Right lobe of liver (tissue), 4 donors: ENCODE data around the gene PNPLA7.

Source experiments
- POLR2A ChIP-seq: fragments of 450-650 bp; IDR thresholded peaks from one replicate; pipeline ENCODE4 v1.6.1; 2017; ENCODE audit warnings: antibody characterized with exemption, mild to moderate bottlenecking
- TF ChIP-seq, protein P1 (sequence below), 4 donors: fragments of 200-600 bp in 3 of 4; fragments of 450-650 bp in 1 of 4; IDR thresholded peaks; one replicate each; pipeline versions ENCODE4 v1.5.1 to v1.8.0; 2016 to 2022; ENCODE audit warnings: antibody characterized with exemption in 4 of 4, mild to moderate bottlenecking in 2 of 4
- donor health status: DM: no; HTN: no; CAD: no.
- donor health status: DM: no; HTN: no; CAD: no.
- donor health status: DM: no; HTN: yes; CAD: no.

DNA sequence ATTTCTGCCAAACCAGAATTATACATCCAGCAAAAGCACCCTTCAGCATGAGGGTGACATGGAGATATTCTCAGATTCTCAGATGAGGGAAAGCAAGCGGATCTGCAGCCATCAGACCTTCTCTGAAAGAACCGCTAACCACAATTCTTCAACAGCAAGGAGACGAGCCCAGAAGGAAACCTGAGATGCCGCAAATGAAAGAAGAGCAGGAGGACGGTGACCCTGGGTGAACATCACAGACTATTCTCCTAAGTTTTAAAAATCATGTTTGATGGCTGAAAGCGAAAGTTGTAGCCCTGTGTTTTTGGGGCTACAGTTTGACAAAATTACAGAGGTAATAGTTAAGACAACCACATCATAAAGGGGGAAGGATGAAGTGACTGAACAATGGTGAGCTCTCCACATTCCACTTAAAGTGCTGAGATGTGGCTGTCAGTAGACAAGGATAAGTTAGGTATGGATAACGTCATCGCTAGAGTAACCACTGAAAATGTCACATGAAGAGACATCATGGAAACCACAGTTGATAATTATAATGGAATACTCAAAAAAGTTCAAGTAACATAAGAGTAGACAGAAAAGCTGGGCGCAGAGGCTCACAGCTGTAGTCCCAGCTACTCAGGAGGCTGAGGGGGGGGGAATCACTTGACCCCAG is 59.5 kb downstream of the PNPLA7 start:
- TF ChIP-seq, protein P1, sequence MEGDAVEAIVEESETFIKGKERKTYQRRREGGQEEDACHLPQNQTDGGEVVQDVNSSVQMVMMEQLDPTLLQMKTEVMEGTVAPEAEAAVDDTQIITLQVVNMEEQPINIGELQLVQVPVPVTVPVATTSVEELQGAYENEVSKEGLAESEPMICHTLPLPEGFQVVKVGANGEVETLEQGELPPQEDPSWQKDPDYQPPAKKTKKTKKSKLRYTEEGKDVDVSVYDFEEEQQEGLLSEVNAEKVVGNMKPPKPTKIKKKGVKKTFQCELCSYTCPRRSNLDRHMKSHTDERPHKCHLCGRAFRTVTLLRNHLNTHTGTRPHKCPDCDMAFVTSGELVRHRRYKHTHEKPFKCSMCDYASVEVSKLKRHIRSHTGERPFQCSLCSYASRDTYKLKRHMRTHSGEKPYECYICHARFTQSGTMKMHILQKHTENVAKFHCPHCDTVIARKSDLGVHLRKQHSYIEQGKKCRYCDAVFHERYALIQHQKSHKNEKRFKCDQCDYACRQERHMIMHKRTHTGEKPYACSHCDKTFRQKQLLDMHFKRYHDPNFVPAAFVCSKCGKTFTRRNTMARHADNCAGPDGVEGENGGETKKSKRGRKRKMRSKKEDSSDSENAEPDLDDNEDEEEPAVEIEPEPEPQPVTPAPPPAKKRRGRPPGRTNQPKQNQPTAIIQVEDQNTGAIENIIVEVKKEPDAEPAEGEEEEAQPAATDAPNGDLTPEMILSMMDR (IDR thresholded peaks at IDR 0.05), result no peak
- no peak for TF ChIP-seq POLR2A
